HG02885 (cell line): ENCODE results near the gene ARL15.
A peak's percentile ranks its signal among the peaks of the same experiment; 100 is the strongest.
"Not testable (repeated sequence)": the region's sequence is repeated elsewhere in the genome, so short reads cannot be mapped to it uniquely, and the experiment has no call there.

Experiments
- ATAC-seq: cut with Tn5 transposase; IDR thresholded peaks from one replicate; pipeline ENCODE4 v1.9.1; 2021; ENCODE audit warnings: mild to moderate bottlenecking; ENCODE audit not compliant: unreplicated experiment, poor library complexity

ARL15 gene

DNA sequence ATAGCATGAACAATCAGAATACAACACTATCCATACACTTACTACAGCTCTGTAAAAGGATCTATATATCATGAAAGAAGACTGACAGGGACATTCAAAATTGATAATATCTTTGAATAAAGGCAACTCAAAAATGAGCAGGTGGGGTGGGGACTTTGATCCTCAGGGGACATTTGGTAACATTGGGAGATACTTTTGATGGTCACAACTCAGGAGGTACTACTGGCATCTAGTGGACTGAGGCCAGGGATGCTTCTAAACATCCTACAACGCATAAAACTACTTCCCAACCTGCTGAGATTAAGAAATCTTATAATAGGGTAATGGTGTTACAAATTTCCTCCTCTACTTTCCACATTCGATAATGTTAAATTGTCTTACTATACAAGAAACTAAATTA is 243.9 kb downstream of the ARL15 start:
- no peak for ATAC-seq

DNA sequence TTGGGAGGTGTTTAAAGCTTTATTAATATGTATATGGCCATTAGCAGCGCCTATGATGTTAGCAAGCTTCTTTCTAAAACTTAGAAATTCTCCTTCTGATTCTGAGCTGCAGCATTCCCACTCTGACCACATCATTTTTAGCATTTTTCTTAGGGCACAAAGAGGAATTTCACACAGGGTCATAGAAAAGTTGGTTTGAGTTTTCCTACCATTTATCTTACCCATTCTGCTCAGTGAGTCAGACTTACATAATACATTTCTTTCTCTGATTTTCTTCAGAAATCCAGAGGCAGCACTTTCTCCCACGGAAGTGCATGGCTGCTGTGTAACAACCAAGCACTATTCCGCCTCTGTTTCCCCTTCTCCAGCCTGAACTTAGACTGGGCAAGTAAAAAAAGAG is 246.6 kb downstream of the ARL15 start:
- no peak for ATAC-seq

DNA sequence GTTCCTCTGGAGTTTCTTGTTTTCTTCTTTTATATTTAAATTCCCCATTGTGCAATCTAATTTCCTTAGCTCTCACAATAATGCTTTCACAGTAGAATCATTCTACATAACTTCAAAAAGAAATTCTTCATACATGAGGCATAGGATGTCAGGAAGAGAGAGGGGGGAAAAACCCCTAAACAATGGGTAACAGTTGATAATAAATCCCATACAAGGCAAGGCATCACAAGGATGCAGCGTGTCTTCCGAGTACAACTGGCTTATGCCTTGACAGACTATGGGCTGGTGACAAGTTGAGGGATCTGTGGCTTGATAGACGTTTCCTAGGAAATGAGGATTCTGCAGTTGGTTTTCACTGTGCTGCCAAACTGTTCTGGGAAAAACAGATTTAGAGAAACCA is 247.4 kb downstream of the ARL15 start:
- no peak for ATAC-seq

DNA sequence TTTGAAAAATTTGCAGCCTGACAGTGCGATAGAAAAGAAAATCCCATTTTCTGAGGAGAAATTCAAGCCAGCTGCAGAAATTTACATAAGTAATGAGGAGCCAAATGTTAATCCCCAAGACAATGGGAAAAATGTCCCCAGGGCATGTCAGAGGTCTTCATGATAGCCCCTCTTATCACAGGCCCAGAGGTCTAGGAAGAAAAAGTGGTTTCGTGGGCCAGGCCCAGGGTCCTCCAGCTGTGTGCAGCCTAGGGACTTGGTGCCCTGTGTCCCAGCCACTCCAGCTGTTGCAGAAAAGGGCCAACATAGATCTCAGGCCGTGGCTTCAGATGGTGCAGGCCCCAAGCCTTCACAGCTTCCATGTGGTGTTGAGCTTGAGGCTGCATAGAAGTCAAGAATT is 249.5 kb downstream of the ARL15 start:
- not testable (repeated sequence) for ATAC-seq

DNA sequence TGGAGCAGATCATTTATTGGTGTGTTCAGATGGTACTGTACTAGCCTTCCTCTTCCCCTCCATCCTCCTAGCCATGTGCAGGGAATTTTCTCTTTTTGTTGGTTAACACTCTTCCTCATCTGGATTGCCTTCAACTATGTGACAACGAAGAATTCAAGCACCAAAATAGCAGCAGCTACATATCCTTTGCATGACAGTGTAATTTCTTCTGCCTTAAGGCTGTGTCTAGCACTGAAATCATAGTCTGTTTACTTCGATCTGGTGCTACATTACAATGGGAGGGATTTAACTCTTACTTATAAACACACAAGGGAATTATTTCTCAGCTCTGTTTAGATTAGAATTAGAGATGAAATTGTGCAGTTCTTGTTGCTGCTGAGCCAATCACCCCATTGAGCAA is 260.4 kb downstream of the ARL15 start:
- ATAC-seq, result no peak

DNA sequence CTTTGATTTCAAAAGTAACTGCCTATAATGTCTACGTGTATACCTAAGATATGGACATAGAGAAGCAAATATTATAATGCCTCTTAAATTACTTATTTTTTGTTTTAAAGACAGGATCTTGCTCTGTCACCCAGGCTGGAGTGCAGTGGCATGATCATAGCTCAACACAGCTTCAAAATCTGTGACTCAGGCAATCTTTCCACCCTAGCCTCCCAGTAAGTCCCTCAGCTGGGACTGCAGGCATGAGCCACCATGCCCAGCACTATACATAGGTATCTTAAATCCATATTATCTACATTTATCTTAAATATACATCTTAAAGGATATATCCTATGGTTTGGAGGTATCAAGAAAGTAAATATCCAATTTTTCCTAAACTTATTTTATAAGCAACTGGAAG is 261.2 kb downstream of the ARL15 start:
- no peak for ATAC-seq

DNA sequence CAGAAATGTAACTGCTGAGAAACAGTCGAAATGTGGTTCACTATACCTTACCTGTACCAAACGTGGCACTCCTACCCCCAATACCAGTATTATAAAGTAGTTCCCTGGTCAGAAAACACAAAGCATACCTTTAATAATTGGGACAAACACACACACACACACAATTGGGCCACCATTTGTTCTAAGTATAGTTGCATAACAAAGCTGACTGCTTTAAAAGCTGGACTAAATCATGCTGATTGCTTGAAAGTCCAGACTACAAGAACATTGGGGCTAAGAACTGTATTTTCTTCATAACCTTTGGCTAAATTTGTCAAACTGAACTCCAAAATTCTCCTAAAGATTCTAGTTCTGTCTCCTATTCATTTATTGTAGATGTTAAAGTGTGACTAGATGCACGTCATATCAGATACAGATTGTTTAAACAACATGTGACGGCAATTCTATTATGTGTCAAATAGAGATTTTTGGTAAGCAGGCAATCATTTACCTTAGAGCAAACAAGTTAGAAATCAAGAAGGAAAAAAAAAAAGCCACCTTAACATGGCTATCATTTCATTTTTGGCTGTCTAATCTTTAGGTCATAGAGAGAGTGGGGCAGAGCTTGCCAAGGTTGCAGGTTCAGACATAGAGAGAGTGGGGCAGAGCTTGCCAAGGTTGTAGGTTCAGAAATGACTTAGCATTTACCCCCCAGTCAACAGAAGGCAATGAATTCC is 265.1 kb downstream of the ARL15 start:
- ATAC-seq, result no peak

DNA sequence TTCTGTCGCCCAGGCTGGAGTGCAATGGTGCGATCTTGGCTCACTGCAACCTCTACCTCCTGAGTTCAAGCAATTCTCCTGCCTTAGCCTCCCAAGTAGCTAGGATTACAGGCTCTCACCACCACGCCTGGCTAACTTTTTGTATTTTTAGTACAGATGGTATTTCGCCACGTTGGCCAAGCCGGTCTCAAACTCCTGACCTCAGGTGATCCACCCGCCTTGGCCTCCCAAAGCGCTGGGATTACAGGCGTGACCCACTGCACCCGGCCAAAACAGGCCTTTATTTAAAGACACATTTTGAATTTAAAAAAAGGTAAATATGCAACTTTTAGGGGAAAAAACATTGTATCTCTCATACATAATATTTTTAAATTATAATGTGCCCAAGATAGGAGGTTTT is 266.1 kb downstream of the ARL15 start:
- not testable (repeated sequence) for ATAC-seq

DNA sequence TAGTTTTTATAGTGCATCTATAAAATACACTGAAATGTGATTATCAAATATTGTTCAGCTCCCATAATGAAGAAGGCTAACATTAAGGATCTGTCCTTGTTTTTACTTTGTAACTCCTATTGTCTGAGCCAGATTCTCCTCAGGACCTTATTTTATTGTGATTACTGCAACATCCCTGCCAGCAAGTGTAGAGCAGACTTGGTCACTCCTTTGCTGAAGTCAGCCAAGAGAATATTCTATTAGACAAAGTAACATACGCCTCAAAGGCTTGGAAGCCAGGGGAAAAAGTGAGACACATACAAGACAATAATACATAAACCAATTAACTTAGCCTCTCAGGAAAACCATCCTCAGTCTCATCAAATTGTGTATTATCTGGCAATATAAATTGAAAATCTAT is 269.6 kb downstream of the ARL15 start:
- no peak for ATAC-seq

DNA sequence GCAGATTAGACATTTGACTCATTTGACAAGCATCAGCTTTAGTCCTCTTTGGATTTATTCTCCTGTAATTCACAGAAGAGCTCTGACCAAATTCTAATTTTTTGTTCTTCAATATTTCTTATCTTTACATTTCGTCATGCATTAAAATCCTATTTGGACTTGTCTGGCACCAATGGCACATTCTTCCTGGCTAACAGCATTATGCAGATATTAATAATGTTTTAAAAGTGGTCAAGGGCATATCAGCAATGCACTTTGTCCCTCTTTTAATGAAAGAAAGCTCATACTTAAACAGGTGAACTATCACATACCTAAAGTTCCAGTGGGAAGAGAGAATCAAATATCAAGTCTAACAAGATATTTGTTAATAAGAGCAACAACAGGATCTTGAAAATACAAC is 270.4 kb downstream of the ARL15 start:
- ATAC-seq, result no peak

DNA sequence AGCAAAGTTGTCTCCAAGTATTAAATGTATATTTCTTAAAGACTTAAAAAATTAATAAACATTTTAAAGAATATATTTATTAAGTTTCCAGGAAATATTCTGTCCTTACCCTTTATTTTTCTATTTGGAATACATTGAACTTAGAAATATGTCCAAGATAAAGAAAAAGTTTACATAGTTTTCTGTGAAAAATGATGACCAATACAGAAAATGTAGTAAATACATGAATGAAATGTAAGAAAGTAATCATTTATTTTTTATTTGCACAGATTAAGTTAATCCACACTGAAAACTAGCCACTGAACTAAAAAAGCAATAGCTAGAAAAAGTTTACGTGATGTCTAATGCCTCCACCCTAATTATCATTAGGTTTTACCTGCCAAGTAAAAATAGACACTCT is 273.2 kb downstream of the ARL15 start:
- no peak for ATAC-seq

DNA sequence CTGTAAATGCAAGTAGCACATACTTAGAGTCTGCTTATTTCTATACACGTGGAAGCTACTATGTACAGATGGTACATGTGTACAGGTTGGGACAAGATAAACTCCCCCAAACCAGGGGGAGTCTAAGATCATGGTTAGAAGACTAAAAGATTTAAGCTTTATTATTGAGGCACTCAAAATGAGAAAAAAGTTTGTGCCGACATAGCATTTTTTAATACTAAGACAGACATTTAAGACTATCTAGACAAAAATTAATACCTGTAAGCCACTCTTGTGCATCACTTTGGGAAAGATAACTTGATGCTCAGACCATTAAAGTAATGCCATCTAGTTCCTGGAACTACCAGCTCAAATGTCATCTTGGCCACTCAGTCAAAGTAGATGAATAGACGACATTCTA is 279.4 kb downstream of the ARL15 start:
- no peak for ATAC-seq

DNA sequence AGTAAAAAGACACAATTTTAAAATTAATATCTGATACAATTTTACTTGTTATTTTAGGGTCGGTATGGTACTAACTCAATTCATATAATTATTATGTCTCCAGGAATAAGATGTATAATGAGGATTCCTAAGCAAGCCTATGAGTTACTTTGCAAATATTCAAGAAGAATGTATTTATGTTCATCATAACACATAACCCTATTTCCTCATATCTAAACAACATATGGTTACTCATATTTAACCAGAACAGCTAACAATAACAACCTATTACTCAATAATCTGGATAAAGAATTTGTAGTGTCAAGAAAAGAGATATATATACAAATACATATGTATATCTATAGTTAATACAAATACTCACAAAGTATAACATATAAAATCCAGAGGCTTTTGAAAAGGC is 285.9 kb downstream of the ARL15 start:
- ATAC-seq, result no peak

DNA sequence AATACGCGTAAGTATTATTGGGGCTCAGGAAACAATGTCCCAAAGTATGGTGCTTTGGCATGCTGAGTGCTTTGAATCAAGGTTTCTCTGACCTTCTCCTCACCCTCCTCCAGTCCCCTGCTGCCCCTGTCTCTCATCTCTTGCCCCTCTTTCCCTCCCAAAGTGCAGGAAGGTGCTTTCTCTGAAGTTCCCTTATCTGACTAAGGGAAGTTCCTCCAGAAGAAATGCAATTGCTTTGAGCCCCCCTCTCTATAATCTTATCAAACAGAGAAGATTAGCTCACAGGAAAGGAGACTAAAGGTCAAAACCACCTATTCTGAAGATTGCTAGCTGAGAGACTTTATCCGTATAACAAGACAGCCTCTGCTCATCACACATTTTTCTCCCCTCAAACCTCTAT is 288.1 kb downstream of the ARL15 start:
- ATAC-seq, result no peak

DNA sequence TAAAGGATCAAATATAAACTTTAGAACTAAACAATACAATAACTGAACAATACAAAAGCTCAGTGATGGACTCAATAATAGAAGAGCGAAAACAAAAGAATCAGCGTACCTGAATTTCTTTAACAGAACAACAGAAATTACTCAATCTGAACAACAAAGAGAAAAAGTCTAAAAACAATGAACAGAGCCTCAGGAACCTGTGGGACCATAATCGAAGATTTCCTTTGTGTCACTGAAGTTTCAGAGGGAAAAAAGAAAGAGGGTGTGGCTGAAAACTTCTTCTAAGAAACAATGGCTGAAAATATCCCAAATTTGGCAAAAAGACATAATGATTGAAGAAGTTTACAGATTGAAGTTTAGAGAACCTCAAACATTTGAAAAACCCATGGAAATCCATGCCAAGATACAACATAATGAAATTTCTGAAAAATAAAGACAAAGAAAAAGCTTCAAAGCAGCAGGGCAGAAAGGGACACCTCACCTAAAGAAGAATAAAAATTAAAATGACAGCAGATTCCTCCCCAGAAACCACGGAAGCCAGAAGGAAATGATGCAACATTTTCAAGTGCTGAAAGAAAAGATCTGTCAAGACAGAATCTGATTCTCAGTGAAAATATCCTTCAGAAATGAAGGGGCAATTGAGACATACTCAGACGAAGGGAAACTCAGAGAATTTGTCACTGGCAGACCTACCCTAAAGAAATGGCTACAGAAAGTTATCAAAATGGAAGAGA is 288.8 kb downstream of the ARL15 start:
- peak; percentile 38 for ATAC-seq

DNA sequence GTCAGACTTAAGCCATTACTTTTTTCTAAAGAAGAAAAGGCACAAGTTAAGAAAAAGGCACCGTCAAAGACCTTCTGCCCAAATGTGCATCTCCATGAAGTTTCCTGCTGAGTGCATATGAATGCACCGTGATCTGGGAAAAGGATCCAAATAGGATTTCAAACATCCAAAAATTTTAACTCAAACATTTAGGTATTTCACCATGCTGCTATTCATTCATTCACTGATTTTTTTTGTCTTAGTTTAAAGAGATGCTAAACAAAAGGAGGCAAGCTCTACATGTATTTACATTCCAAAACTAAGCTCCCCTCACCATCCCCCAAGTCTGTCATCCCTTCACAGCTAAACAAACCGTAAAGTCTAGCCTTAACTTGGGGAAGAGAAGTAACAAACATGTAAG is 291.9 kb downstream of the ARL15 start:
- ATAC-seq, result no peak

DNA sequence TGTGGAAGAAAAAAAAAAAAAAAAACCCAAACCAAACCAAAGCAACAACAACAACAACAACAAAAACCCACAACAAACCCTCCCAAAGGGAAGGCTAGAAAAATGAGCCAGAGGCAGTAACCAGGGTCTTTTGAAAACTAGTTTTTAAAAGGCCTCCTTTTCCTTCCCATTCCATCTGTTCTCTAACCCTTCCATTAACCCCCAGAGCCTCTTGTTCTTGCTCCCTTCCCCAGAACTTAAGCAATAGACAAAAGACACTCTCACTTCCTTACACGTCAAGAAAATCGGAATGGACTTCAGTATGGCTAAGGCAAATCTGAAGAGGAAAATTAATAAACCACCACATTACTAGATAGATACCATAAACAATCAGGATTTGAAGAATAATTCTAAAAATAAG is 292.8 kb downstream of the ARL15 start:
- ATAC-seq, result no peak

DNA sequence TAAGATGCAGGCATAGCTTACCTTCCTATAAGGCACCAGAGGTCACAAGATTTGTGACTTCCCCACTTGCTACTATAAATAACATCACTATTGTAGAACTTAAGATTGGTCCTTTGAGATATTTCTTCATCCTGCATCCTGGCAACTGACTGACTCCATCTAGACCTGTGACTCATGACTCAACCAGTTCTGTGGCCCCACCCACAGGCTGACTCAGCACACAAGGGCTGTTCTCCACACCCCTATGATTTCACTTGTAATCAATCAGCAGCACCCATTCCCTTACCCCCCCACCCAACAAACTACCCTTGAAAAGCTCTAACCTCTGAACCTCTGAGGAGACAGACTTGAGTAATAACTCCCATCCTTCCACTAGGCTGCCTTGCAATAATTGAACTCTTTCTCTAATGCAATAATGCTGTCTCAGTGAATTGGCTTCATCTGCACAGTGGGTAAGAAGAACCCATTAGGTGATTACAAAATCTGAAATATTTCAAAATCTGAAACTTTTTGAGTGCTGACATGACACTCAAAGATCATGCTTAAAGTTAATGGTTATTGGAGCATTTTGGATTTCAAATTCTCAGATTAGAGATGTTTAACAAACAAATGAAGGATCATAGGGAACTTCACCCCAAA is 296.7 kb downstream of the ARL15 start:
- ATAC-seq, result no peak

DNA sequence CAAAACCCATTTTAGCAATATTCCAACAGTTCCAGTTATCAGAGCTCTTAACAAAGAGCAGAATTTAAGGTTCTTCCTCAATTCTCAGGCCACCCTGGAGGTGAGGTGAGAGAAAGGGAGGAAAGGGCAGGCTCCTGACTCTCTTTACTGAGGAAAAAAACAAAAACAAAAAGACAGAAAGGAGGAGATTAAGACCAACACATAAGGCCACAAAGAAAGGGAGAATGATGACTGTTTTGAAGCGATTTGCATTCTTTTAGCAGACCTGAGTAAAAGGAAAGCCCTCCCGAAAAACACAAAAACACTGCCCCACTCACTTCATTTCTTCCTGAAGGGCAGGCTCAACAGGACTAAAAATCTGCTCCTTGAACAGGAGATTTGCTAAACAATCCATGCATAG is 300.5 kb downstream of the ARL15 start:
- ATAC-seq, result no peak

DNA sequence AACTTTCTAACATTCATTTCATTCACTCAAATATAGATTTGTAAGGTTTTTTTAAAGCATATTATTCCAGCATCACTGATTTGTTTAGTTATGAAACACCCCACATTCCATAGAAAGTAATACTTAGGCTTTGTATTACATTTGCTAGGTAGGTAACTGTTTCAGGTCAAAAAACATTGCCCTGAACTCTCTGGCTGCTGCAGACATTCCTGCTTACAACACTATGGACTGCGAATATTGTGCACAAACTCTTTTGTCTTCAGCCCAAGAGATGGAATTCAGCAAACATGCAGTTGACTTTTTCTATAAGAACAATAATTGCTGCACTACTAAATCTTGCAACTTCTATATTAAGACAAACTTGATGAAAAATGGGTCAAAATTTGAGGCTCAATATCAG is 301.0 kb downstream of the ARL15 start:
- no peak for ATAC-seq
